Measurements from ENCODE around the gene SFT2D3.

SFT2D3 gene

GRCh38 chr2:127698553-127699355 is 2.5 kb upstream of the SFT2D3 start:
- no peak for DNase-seq (ENCODE audit: low read depth, low spot score)

DNA sequence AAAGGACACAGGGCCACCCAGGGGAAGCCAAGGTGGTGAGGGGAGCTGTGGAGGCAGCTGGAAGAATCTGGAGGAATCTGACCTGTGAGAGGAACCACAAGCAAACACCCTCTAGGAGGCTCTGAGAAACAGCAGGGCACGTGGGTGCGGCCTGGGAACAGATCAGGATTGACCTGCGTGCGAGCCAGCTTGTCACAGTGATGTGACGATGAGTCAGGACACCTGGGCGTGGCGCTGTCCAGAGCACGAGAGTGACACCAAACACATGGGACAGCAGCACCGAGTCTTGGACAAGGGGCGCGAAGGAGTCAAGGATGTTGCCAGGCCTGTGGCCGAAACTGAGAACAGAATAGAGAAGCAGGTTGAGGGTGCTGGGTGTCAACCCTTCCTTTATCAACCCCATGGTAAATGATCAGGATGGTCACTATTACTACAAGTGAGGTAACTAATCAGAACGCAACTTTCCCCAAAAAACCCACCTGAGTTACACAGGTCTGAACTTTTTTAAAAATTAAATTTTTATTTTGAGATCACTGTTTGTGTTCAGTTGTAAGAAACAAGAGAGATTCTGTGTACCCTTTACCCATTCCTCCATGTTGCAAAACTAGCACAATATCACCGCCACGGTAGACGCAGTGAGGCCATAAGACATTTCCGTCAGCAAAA is 637 bp upstream of the SFT2D3 start:
- no peaks in the 10 kb centered on the region for H3K9me3 ChIP-seq (ENCODE audit: insufficient read depth, low read length)
- DNase-seq (ENCODE audit: low read depth, low spot score): peak; percentile 67

More at GRCh38 chr2:127698553-127699355, 2.5 kb upstream of the SFT2D3 start:
- no peak overlapping the region for H3K9ac ChIP-seq (ENCODE audit: insufficient read length, low read depth)
- no peak overlapping the region for H3K4me3 ChIP-seq (ENCODE audit: insufficient read length, low read depth)
- peaks cover 9% of the 10 kb centered on the region for H3K27me3 ChIP-seq (ENCODE audit: insufficient read depth, insufficient read length)
- TF ChIP-seq YY1 (IDR thresholded peaks at IDR 0.05; ENCODE audit: insufficient read depth, insufficient read length): no peak
- no peak for TF ChIP-seq ZNF274 (IDR thresholded peaks at IDR 0.05; ENCODE audit: low read depth, low read length)
- no peak for TF ChIP-seq SUZ12 (IDR thresholded peaks at IDR 0.05; ENCODE audit: extremely low read depth, insufficient read depth, insufficient read length)
- H3K9me3 ChIP-seq (ENCODE audit: insufficient read depth, low read length): no peaks in the 10 kb centered on the region
- peaks cover 10% of the 10 kb centered on the region for H3K36me3 ChIP-seq (ENCODE audit: insufficient read depth, insufficient read length, low read length)
- peaks cover 4% of the 10 kb centered on the region for H3K4me1 ChIP-seq (ENCODE audit: insufficient read depth, insufficient read length)

DNA sequence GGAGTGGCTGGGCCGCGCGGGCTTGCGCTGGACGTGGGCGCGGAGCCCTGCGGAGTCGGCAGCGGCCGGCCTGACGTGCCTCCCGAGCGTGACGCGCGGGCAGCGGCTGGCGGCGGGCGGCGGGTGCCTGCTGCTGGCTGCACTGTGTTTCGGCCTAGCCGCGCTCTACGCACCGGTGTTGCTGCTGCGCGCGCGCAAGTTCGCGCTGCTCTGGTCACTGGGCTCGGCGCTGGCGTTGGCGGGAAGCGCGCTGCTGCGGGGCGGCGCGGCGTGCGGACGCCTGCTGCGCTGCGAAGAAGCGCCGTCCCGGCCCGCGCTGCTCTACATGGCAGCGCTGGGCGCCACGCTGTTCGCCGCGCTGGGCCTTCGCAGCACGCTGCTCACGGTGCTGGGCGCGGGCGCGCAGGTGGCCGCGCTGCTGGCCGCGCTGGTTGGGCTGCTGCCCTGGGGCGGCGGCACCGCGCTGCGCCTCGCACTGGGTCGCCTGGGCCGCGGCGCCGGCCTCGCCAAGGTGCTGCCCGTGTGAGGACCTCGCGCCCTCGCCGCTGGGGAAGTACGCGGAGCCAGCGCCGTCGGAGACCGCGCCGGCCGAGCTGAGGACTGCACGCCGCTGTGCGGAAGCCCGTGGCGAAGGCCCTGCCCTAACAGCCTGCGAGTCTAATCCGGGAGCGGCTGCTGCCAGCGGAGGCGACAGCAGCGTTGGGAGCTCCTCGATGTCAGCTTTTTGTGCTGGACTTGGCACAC is 526 bp downstream of the SFT2D3 start:
- Histone ChIP-seq H3K36me3 (ENCODE audit: insufficient read depth, insufficient read length, low read length) (peaks cover 41% of the 10 kb centered on the region), H3K4me3 (ENCODE audit: insufficient read length, low read depth) (peak overlapping the region; percentile 82), H3K9me3 (ENCODE audit: insufficient read depth, low read length) (no peaks in the 10 kb centered on the region), H3K4me1 (ENCODE audit: insufficient read depth, insufficient read length) (peaks cover 4% of the 10 kb centered on the region), H3K27me3 (ENCODE audit: insufficient read depth, insufficient read length) (peaks cover 7% of the 10 kb centered on the region), H3K9ac (ENCODE audit: insufficient read length, low read depth) (peak overlapping the region; percentile 94)
- TF ChIP-seq SUZ12 (IDR thresholded peaks at IDR 0.05; ENCODE audit: extremely low read depth, insufficient read depth, insufficient read length) (no peak), YY1 (IDR thresholded peaks at IDR 0.05; ENCODE audit: insufficient read depth, insufficient read length) (no peak), ZNF274 (IDR thresholded peaks at IDR 0.05; ENCODE audit: low read depth, low read length) (no peak)
- DNase-seq (ENCODE audit: low read depth, low spot score): peak; percentile 63

More for the DNA sequence above, 637 bp upstream of the SFT2D3 start:
- peak overlapping the region; percentile 82 for H3K4me3 ChIP-seq (ENCODE audit: insufficient read length, low read depth)
- H3K4me1 ChIP-seq (ENCODE audit: insufficient read depth, insufficient read length): peaks cover 4% of the 10 kb centered on the region
- peak overlapping the region; percentile 94 for H3K9ac ChIP-seq (ENCODE audit: insufficient read length, low read depth)
- H3K36me3 ChIP-seq (ENCODE audit: insufficient read depth, insufficient read length, low read length): peaks cover 29% of the 10 kb centered on the region
- TF ChIP-seq SUZ12 (IDR thresholded peaks at IDR 0.05; ENCODE audit: extremely low read depth, insufficient read depth, insufficient read length) (no peak), YY1 (IDR thresholded peaks at IDR 0.05; ENCODE audit: insufficient read depth, insufficient read length) (no peak), ZNF274 (IDR thresholded peaks at IDR 0.05; ENCODE audit: low read depth, low read length) (no peak)
- peaks cover 7% of the 10 kb centered on the region for H3K27me3 ChIP-seq (ENCODE audit: insufficient read depth, insufficient read length)

DNA sequence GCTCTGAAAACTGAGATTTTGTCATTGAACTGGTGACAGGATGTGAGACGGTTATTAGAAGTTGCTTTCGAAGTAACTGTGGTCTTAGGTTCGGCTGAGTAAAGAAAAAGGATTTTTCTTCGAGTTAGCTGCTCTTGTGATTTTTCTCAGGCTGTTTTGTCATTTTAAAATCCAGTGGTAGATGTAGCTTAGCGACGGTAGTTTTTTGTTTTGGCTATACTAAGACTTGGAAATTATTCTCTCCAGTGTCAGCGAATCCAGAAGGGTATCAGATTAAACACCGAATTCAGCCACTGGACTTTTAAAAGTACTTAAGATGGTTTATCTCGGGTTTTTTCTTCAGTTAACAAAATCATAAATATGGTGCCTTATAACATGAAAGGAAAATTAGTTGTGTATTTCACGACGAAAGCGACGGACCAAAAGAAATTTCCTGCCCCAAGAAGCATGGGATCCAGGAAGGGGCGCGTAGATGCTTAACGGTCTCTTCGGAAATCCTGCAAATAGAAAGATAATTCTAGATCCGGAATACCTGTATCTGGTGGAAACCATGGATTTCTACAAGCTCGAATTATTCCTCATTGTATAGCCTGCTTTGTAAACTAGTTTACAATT is 1.2 kb downstream of the SFT2D3 start:
- no peak for DNase-seq (ENCODE audit: low read depth, low spot score)
- Histone ChIP-seq H3K4me1 (ENCODE audit: insufficient read depth, insufficient read length) (peaks cover 4% of the 10 kb centered on the region), H3K36me3 (ENCODE audit: insufficient read depth, insufficient read length, low read length) (peaks cover 46% of the 10 kb centered on the region), H3K27me3 (ENCODE audit: insufficient read depth, insufficient read length) (peaks cover 7% of the 10 kb centered on the region), H3K9me3 (ENCODE audit: insufficient read depth, low read length) (no peaks in the 10 kb centered on the region), H3K9ac (ENCODE audit: insufficient read length, low read depth) (peak overlapping the region; percentile 94), H3K4me3 (ENCODE audit: insufficient read length, low read depth) (peak overlapping the region; percentile 82)
- TF ChIP-seq YY1 (IDR thresholded peaks at IDR 0.05; ENCODE audit: insufficient read depth, insufficient read length) (no peak), SUZ12 (IDR thresholded peaks at IDR 0.05; ENCODE audit: extremely low read depth, insufficient read depth, insufficient read length) (no peak), ZNF274 (IDR thresholded peaks at IDR 0.05; ENCODE audit: low read depth, low read length) (no peak)

DNA sequence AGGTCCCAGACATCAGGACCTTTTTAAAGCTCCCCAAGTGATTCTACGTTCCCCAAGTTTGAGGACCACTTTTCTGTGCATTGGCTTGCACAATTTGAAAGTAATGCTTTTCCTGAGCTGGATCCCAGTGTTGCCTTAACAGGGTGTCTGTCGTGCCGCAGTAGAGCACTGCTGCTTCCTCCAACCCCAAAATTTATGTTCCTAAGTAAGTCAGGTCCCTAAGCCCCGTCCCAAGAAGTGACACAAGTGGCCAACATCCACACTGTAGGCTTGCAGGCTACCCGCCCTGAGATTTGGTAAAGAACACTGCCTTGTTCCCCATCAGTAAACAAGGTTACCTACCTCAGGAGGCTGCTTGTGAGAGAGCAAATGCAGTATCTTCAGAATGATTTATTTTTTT is 2.0 kb downstream of the SFT2D3 start:
- Histone ChIP-seq H3K4me3 (ENCODE audit: insufficient read length, low read depth) (no peak overlapping the region), H3K9ac (ENCODE audit: insufficient read length, low read depth) (no peak overlapping the region), H3K36me3 (ENCODE audit: insufficient read depth, insufficient read length, low read length) (peaks cover 53% of the 10 kb centered on the region), H3K9me3 (ENCODE audit: insufficient read depth, low read length) (no peaks in the 10 kb centered on the region), H3K4me1 (ENCODE audit: insufficient read depth, insufficient read length) (peaks cover 5% of the 10 kb centered on the region), H3K27me3 (ENCODE audit: insufficient read depth, insufficient read length) (peaks cover 6% of the 10 kb centered on the region)
- TF ChIP-seq SUZ12 (IDR thresholded peaks at IDR 0.05; ENCODE audit: extremely low read depth, insufficient read depth, insufficient read length): no peak
- no peak for TF ChIP-seq YY1 (IDR thresholded peaks at IDR 0.05; ENCODE audit: insufficient read depth, insufficient read length)
- TF ChIP-seq ZNF274 (IDR thresholded peaks at IDR 0.05; ENCODE audit: low read depth, low read length): no peak
- no peak for DNase-seq (ENCODE audit: low read depth, low spot score)

DNA sequence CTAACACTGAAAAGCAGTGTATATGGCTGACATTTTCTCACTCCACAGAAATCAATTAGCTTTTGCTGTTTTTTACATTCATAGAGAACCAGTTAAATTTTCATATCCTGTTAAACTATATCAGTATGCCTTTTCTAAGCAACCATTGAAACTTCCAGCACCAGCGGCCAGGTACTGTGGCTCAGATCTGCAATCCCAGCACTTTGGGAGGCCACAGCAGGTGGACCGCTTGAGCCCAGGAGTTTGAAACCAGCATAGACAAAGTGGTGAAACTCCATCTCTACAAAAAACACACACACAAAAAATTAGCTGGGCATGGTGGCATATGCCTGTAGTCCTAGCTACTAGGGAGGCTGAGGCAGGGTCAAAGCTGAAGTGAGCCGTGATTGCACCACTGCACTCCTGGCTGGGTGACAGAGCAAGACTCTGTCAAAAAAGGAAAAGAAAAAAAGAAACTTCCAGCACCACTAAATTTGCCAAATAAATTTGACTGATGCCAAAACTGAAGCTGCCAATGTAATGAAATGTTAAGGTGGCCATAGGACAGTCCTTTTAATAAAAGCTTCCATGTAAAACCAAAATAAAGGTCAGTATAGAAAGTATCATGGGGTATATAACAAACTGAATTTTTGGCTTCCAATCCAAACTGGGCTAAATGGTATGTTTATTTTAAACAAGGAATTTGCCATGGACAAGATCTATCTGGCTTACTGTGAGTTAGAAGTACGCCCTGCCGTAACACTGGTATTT is 3.5 kb downstream of the SFT2D3 start:
- peaks cover 69% of the 10 kb centered on the region for H3K36me3 ChIP-seq (ENCODE audit: insufficient read depth, insufficient read length, low read length)
- TF ChIP-seq YY1 (IDR thresholded peaks at IDR 0.05; ENCODE audit: insufficient read depth, insufficient read length) (no peak), SUZ12 (IDR thresholded peaks at IDR 0.05; ENCODE audit: extremely low read depth, insufficient read depth, insufficient read length) (no peak), ZNF274 (IDR thresholded peaks at IDR 0.05; ENCODE audit: low read depth, low read length) (no peak)
- H3K4me3 ChIP-seq (ENCODE audit: insufficient read length, low read depth): no peak overlapping the region
- no peaks in the 10 kb centered on the region for H3K9me3 ChIP-seq (ENCODE audit: insufficient read depth, low read length)
- peaks cover 6% of the 10 kb centered on the region for H3K4me1 ChIP-seq (ENCODE audit: insufficient read depth, insufficient read length)
- H3K27me3 ChIP-seq (ENCODE audit: insufficient read depth, insufficient read length): no peaks in the 10 kb centered on the region
- DNase-seq (ENCODE audit: low read depth, low spot score): no peak
- no peak overlapping the region for H3K9ac ChIP-seq (ENCODE audit: insufficient read length, low read depth)
